AG04450 (cell line): ENCODE data around the gene ZPBP. TPM values are rescaled to one million over a fixed set of nuclear protein-coding genes. Genes with fewer than 3 reads are reported as not detected.

Experiments
- CTCF ChIA-PET: fragments of 300-600, 350-600 bp; formaldehyde crosslinking; extraction: SDS; loops from one replicate; lab custom pipeline; 2022; ENCODE audit warnings: antibody characterized with exemption, inconsistent platforms; lab: Charles Lee
- POLR2A ChIA-PET: fragments of 350-600 bp; formaldehyde crosslinking; extraction: SDS; loops from one replicate; lab custom pipeline; 2021; ENCODE audit warnings: antibody characterized with exemption, inconsistent platforms; lab: Yijun Ruan, JAX
- DNase-seq: peaks from one replicate; pipeline ENCODE4 v3.0.0-alpha.2; 2011; ENCODE audit warnings: low read depth, low spot score
- H3K27ac ChIP-seq: one replicate; pipeline ENCODE4 v1.5.1; 2012; ENCODE audit warnings: low read depth, low read length, control low read depth
- H3K27me3 ChIP-seq: one replicate; pipeline ENCODE4 v1.6.0; 2012; ENCODE audit warnings: low read length; ENCODE audit not compliant: control insufficient read depth, insufficient read depth
- H3K4me3 ChIP-seq: 2 replicates; pipeline ENCODE4 v1.5.1; 2011; ENCODE audit warnings: mild to moderate bottlenecking, low read depth, low read length, control low read depth
- H3K9me3 ChIP-seq: 2 replicates; pipeline ENCODE4 v1.5.1; 2012; ENCODE audit warnings: low read length; ENCODE audit not compliant: control insufficient read depth, insufficient read depth
- polyA plus RNA-seq: library from polyadenylated mRNA; depleted of rRNA; stranded (reverse); fragments of >200 nt; gene quantifications from 2 replicates; pipeline ENCODE4 v1.2.3, GENCODE V29; 2011
- TF ChIP-seq, protein P1 (sequence below): IDR thresholded peaks from 2 replicates; pipeline ENCODE4 v1.5.1; 2011; ENCODE audit warnings: low read depth, low read length, control low read depth, inconsistent platforms

The ZPBP gene
- polyA plus RNA-seq, 1 experiment, result not detected

- H3K27ac ChIP-seq, result no peak overlapping the region
- no peak overlapping the region for H3K4me3 ChIP-seq
- H3K27me3 ChIP-seq, result no peaks in the 10 kb centered on the region
- ChIA-PET POLR2A (no interaction called here), CTCF (no interaction called here)
- DNase-seq, result no peak
- peaks cover 20% of the 10 kb centered on the region for H3K9me3 ChIP-seq
- TF ChIP-seq, protein P1, sequence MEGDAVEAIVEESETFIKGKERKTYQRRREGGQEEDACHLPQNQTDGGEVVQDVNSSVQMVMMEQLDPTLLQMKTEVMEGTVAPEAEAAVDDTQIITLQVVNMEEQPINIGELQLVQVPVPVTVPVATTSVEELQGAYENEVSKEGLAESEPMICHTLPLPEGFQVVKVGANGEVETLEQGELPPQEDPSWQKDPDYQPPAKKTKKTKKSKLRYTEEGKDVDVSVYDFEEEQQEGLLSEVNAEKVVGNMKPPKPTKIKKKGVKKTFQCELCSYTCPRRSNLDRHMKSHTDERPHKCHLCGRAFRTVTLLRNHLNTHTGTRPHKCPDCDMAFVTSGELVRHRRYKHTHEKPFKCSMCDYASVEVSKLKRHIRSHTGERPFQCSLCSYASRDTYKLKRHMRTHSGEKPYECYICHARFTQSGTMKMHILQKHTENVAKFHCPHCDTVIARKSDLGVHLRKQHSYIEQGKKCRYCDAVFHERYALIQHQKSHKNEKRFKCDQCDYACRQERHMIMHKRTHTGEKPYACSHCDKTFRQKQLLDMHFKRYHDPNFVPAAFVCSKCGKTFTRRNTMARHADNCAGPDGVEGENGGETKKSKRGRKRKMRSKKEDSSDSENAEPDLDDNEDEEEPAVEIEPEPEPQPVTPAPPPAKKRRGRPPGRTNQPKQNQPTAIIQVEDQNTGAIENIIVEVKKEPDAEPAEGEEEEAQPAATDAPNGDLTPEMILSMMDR, result no peak
These were observed 23.4 kb downstream of the ZPBP start for GRCh38 chr7:50069613-50070012.

DNA sequence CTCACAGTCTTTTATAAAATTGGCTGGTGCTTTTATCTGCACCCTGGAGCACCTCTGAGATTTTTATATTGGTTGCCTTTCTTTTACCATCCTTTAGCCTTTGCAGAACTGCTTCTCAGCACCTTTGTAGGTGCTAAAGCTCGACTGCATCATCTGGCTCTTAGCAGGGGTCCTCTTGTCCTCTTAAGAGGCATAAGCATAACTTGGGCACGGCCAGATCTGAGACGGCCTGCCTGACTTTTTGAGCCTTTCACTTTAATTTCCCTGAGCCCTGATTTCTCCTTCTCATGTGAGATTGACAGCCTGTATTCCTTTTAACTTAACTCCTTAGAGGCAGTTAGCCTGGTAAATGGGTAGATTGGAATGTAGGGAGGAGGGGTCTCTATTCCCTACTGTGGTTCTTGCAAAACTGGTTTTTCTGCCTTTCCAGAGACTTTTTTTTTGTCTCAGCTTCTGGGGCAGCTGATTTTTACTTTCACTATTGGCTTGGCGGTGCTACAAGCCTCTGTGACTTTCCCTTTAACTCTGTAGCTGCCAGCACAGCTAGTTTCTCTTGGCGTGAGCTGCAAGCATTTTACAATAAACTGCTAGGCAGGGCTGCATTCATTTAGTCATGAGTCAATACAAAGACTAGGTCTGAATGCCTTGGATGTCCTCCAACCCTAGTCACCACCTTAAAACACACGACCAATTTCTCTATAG lies 24.0 kb downstream of the ZPBP start:
- Histone ChIP-seq H3K4me3 (no peak overlapping the region), H3K9me3 (peaks cover 20% of the 10 kb centered on the region), H3K27me3 (no peaks in the 10 kb centered on the region), H3K27ac (no peak overlapping the region)
- no peak for DNase-seq
- ChIA-PET POLR2A (no interaction called here), CTCF (no interaction called here)
- TF ChIP-seq, protein P1, result no peak

DNA sequence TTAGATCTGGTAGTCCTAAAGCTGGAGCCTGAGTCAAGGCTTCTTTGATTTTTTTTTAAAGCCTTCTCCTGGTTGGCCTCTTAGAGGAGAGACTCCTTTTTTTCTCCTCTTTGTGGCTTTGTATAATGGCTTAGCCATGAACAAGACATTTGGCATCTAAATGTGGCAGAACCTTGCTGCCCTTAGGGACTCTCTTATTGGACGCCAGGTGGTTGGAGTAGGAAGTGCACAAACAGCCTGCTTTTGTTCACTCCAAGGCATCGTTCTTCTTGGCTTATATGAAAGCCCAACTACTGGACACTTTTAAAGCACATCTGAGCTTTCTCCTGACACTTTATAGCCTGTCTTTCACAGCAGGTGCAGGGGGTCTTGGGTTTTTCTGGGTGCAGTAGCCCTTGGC lies 25.0 kb downstream of the ZPBP start:
- Histone ChIP-seq H3K27me3 (no peaks in the 10 kb centered on the region), H3K27ac (no peak overlapping the region), H3K9me3 (peaks cover 20% of the 10 kb centered on the region), H3K4me3 (no peak overlapping the region)
- no peak for DNase-seq
- TF ChIP-seq, protein P1, result no peak
- CTCF ChIA-PET, result interaction anchor here (0.6 kb wide), 1 partner anchor 287 kb away, joined by 5 read pairs; no protein-coding TSS in a partner anchor
- POLR2A ChIA-PET, result no interaction called here

GRCh38 chr7:50062951-50063350 lies 30.1 kb downstream of the ZPBP start:
- POLR2A ChIA-PET, result no interaction called here
- CTCF ChIA-PET, result no interaction called here

DNA sequence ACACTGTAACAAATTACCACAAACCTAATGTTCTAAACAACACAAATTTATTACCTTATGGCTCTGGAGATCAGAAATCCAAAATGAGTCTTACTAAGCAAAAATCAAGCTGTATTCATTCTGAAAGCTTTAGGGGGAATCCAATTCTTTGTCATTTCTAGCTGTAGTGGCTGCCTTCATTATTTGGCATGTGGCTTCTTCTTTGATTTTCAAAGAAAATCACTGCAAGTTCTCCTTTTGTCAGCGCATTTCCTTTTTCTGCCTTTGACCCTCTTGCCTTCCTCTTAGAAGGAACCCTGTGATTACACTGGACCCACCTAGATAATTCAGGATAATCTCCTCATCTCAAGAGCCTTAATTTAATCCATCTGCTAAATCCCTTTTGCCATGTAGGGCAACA lies 36.9 kb downstream of the ZPBP start:
- no peak for DNase-seq
- TF ChIP-seq, protein P1, result no peak
- Histone ChIP-seq H3K9me3 (peaks cover 6% of the 10 kb centered on the region; the same call in 1 of the 2 replicates), H3K27ac (no peak overlapping the region), H3K4me3 (no peak overlapping the region), H3K27me3 (no peaks in the 10 kb centered on the region)
- ChIA-PET POLR2A (no interaction called here), CTCF (no interaction called here)

More at GRCh38 chr7:50062951-50063350, 30.1 kb downstream of the ZPBP start:
- no peak overlapping the region for H3K4me3 ChIP-seq
- DNase-seq, result no peak
- TF ChIP-seq, protein P1, result no peak
- no peaks in the 10 kb centered on the region for H3K27me3 ChIP-seq
- peaks cover 3% of the 10 kb centered on the region; the same call in 1 of the 2 replicates for H3K9me3 ChIP-seq
- H3K27ac ChIP-seq, result no peak overlapping the region
